Measurements from ENCODE around the gene YWHAH.

YWHAH gene

GRCh38 chr22:31940506-31940905 is 3.8 kb upstream of the YWHAH start:
- no peaks in the 10 kb centered on the region for H3K9me3 ChIP-seq (ENCODE audit: insufficient read depth, low read length)
- H3K4me2 ChIP-seq (ENCODE audit: low read depth, low read length, poor library complexity, severe bottlenecking): no peak overlapping the region
- H3F3A ChIP-seq (ENCODE audit: insufficient read depth): peaks cover 4% of the 10 kb centered on the region
- H3K36me3 ChIP-seq (ENCODE audit: low read length): no peaks in the 10 kb centered on the region
- peaks cover 7% of the 10 kb centered on the region for H3K79me2 ChIP-seq (ENCODE audit: insufficient read depth, low read length)
- H3K9me2 ChIP-seq (replicated peaks; ENCODE audit: insufficient read depth, low read length): no peaks in the 10 kb centered on the region
- no peak overlapping the region for H2AFZ ChIP-seq (ENCODE audit: low read depth, low read length, severe bottlenecking)
- TF ChIP-seq CTCF (IDR thresholded peaks at IDR 0.05; ENCODE audit: insufficient read depth, low read length, poor library complexity, severe bottlenecking) (no peak), EZH2phosphoT487 (conservative IDR thresholded peaks at IDR 0.05; ENCODE audit: low read length) (no peak)
- H3K4me3 ChIP-seq (ENCODE audit: insufficient read depth, low read length, poor library complexity, severe bottlenecking): no peak overlapping the region
- H3K27ac ChIP-seq (ENCODE audit: low read depth, low read length): no peak overlapping the region
- no peak overlapping the region for H3K9ac ChIP-seq (ENCODE audit: low read length)
- no peaks in the 10 kb centered on the region for H3K27me3 ChIP-seq (ENCODE audit: low read length)
- H4K20me1 ChIP-seq (ENCODE audit: low read depth, low read length): no peaks in the 10 kb centered on the region

- no peak overlapping the region for H2AFZ ChIP-seq (ENCODE audit: low read depth, low read length, severe bottlenecking)
- no peak overlapping the region for H3K9ac ChIP-seq (ENCODE audit: low read length)
- no peak overlapping the region for H3K4me3 ChIP-seq (ENCODE audit: insufficient read depth, low read length, poor library complexity, severe bottlenecking)
- H3K27ac ChIP-seq (ENCODE audit: low read depth, low read length): no peak overlapping the region
- H4K20me1 ChIP-seq (ENCODE audit: low read depth, low read length): no peaks in the 10 kb centered on the region
- no peak overlapping the region for H3K4me2 ChIP-seq (ENCODE audit: low read depth, low read length, poor library complexity, severe bottlenecking)
- no peak for TF ChIP-seq EZH2phosphoT487 (conservative IDR thresholded peaks at IDR 0.05; ENCODE audit: low read length)
- H3F3A ChIP-seq (ENCODE audit: insufficient read depth): peaks cover 20% of the 10 kb centered on the region
- H3K9me2 ChIP-seq (replicated peaks; ENCODE audit: insufficient read depth, low read length): no peaks in the 10 kb centered on the region
- H3K79me2 ChIP-seq (ENCODE audit: insufficient read depth, low read length): peaks cover 23% of the 10 kb centered on the region
- no peaks in the 10 kb centered on the region for H3K36me3 ChIP-seq (ENCODE audit: low read length)
- no peaks in the 10 kb centered on the region for H3K27me3 ChIP-seq (ENCODE audit: low read length)
- H3K9me3 ChIP-seq (ENCODE audit: insufficient read depth, low read length): no peaks in the 10 kb centered on the region
Observed at GRCh38 chr22:31942091-31942490, 2.2 kb upstream of the YWHAH start.

- peak overlapping the region; percentile 96 for H2AFZ ChIP-seq (ENCODE audit: low read depth, low read length, severe bottlenecking)
Observed at GRCh38 chr22:31943206-31943977, 943 bp upstream of the YWHAH start.

More at GRCh38 chr22:31943206-31943977, 943 bp upstream of the YWHAH start:
- peak overlapping the region; percentile 77 for H3K4me2 ChIP-seq (ENCODE audit: low read depth, low read length, poor library complexity, severe bottlenecking)
- H3F3A ChIP-seq (ENCODE audit: insufficient read depth): peaks cover 22% of the 10 kb centered on the region
- no peaks in the 10 kb centered on the region for H3K9me2 ChIP-seq (replicated peaks; ENCODE audit: insufficient read depth, low read length)
- H3K27me3 ChIP-seq (ENCODE audit: low read length): no peaks in the 10 kb centered on the region
- peaks cover 6% of the 10 kb centered on the region; the same call in 1 of the 2 replicates for H4K20me1 ChIP-seq (ENCODE audit: low read depth, low read length)
- H3K4me3 ChIP-seq (ENCODE audit: insufficient read depth, low read length, poor library complexity, severe bottlenecking): peak overlapping the region; percentile 88
- peak overlapping the region; percentile 88 for H3K9ac ChIP-seq (ENCODE audit: low read length)
- H3K9me3 ChIP-seq (ENCODE audit: insufficient read depth, low read length): no peaks in the 10 kb centered on the region
- H3K27ac ChIP-seq (ENCODE audit: low read depth, low read length): peak overlapping the region; percentile 72
- TF ChIP-seq EZH2phosphoT487 (conservative IDR thresholded peaks at IDR 0.05; ENCODE audit: low read length) (no peak), CTCF (IDR thresholded peaks at IDR 0.05; ENCODE audit: insufficient read depth, low read length, poor library complexity, severe bottlenecking) (no peak)
- peaks cover 36% of the 10 kb centered on the region for H3K79me2 ChIP-seq (ENCODE audit: insufficient read depth, low read length)
- H3K36me3 ChIP-seq (ENCODE audit: low read length): peaks cover 11% of the 10 kb centered on the region; the same call in 1 of the 2 replicates
